Loucy (cell line): ENCODE data around the gene ABCB11.

Experiments used
- H2AFZ ChIP-seq: fragments of 200-600 bp; sonication (generic); 2 replicates; pipeline ENCODE4 v1.6.0; 2016; ENCODE audit warnings: antibody characterized with exemption, mild to moderate bottlenecking, low read length, moderate library complexity
- H3F3A ChIP-seq: fragments of 200-600 bp; 2 replicates; pipeline ENCODE4 v1.6.0; 2016; ENCODE audit warnings: antibody characterized with exemption, low read depth, mild to moderate bottlenecking
- H3K27me3 ChIP-seq: fragments of 200-600 bp; sonication (generic); 2 replicates; pipeline ENCODE4 v1.6.1; 2014; ENCODE audit warnings: low read length, mild to moderate bottlenecking; ENCODE audit not compliant: insufficient read depth, poor library complexity, severe bottlenecking
- H3K36me3 ChIP-seq: fragments of 200-600 bp; sonication (generic); 2 replicates; pipeline ENCODE4 v1.6.1; 2016; ENCODE audit warnings: low read length; ENCODE audit not compliant: insufficient read depth
- H3K4me1 ChIP-seq: fragments of 200-600 bp; sonication (generic); 2 replicates; pipeline ENCODE4 v1.5.1; 2014; ENCODE audit warnings: low read length, mild to moderate bottlenecking; ENCODE audit not compliant: insufficient read depth, poor library complexity, severe bottlenecking
- H3K4me2 ChIP-seq: fragments of 200-600 bp; sonication (generic); 2 replicates; pipeline ENCODE4 v1.6.0; 2014; ENCODE audit warnings: antibody characterized with exemption, low read length, low read depth, mild to moderate bottlenecking; ENCODE audit not compliant: poor library complexity, severe bottlenecking
- H3K4me3 ChIP-seq: fragments of 200-600 bp; sonication (generic); 2 replicates; pipeline ENCODE4 v1.5.1; 2014; ENCODE audit warnings: low read length, mild to moderate bottlenecking, mixed read lengths; ENCODE audit not compliant: poor library complexity, severe bottlenecking
- H3K79me2 ChIP-seq: fragments of 200-600 bp; sonication (generic); 2 replicates; pipeline ENCODE4 v1.6.1; 2014; ENCODE audit warnings: low read length; ENCODE audit not compliant: insufficient read depth
- H3K9ac ChIP-seq: fragments of 200-600 bp; sonication (generic); 2 replicates; pipeline ENCODE4 v1.6.0; 2014; ENCODE audit warnings: mild to moderate bottlenecking, low read depth, low read length, moderate library complexity; ENCODE audit not compliant: poor library complexity, severe bottlenecking
- H3K9me2 ChIP-seq: fragments of 200-600 bp; sonication (generic); replicated peaks from 2 replicates; pipeline ENCODE4 v1.6.1; 2016; ENCODE audit warnings: low read depth, low read length, mixed read lengths
- H3K9me3 ChIP-seq: fragments of 200-600 bp; sonication (generic); 2 replicates; pipeline ENCODE4 v1.6.1; 2014; ENCODE audit warnings: mild to moderate bottlenecking, antibody characterized with exemption, low read length, low read depth; ENCODE audit not compliant: insufficient read depth
- H4K20me1 ChIP-seq: fragments of 200-600 bp; sonication (generic); 2 replicates; pipeline ENCODE4 v1.6.0; 2014; ENCODE audit warnings: antibody characterized with exemption, low read length, mild to moderate bottlenecking; ENCODE audit not compliant: insufficient read depth, poor library complexity, severe bottlenecking
- CTCF ChIP-seq: fragments of 200-600 bp; sonication (generic); conservative IDR thresholded peaks from 2 replicates; pipeline ENCODE4 v1.5.1; 2014; ENCODE audit warnings: mild to moderate bottlenecking, antibody characterized with exemption, low read length
- EZH2phosphoT487 ChIP-seq: fragments of 200-600 bp; IDR thresholded peaks from 2 replicates; pipeline ENCODE4 v1.6.1; 2018; ENCODE audit warnings: antibody characterized with exemption, mild to moderate bottlenecking, moderate library complexity, borderline replicate concordance

Gene ABCB11

GRCh38 chr2:169007941-169008340, 23.2 kb downstream of the ABCB11 start:
- H3K27me3 ChIP-seq, result no peaks in the 10 kb centered on the region
- H3K9me3 ChIP-seq, result no peaks in the 10 kb centered on the region
- no peaks in the 10 kb centered on the region for H3K36me3 ChIP-seq
- H3K9me2 ChIP-seq, result no peaks in the 10 kb centered on the region
- H3K4me2 ChIP-seq, result no peak overlapping the region
- H2AFZ ChIP-seq, result no peak overlapping the region
- peaks cover 17% of the 10 kb centered on the region for H3K4me1 ChIP-seq
- TF ChIP-seq CTCF (no peak), EZH2phosphoT487 (no peak)
- H3K4me3 ChIP-seq, result no peak overlapping the region
- H3F3A ChIP-seq, result no peaks in the 10 kb centered on the region
- no peaks in the 10 kb centered on the region for H3K79me2 ChIP-seq
- no peaks in the 10 kb centered on the region for H4K20me1 ChIP-seq
- no peak overlapping the region for H3K9ac ChIP-seq

GRCh38 chr2:169007356-169007755, 23.8 kb downstream of the ABCB11 start:
- no peak for TF ChIP-seq EZH2phosphoT487
- no peak for TF ChIP-seq CTCF
- H3K9ac ChIP-seq, result no peak overlapping the region
- H3K4me2 ChIP-seq, result no peak overlapping the region

GRCh38 chr2:169006665-169007064, 24.5 kb downstream of the ABCB11 start:
- H3K27me3 ChIP-seq, result no peaks in the 10 kb centered on the region
- H3K4me2 ChIP-seq, result no peak overlapping the region
- no peak overlapping the region for H3K4me3 ChIP-seq
- TF ChIP-seq CTCF, result no peak
- TF ChIP-seq EZH2phosphoT487, result no peak
- no peaks in the 10 kb centered on the region for H3K79me2 ChIP-seq
- peaks cover 17% of the 10 kb centered on the region for H3K4me1 ChIP-seq
- no peak overlapping the region for H3K9ac ChIP-seq
- H3K9me2 ChIP-seq, result no peaks in the 10 kb centered on the region
- H3K9me3 ChIP-seq, result no peaks in the 10 kb centered on the region; the same call in 1 of the 2 replicates
- no peak overlapping the region for H2AFZ ChIP-seq
- no peaks in the 10 kb centered on the region for H3K36me3 ChIP-seq
- no peaks in the 10 kb centered on the region for H3F3A ChIP-seq
- H4K20me1 ChIP-seq, result no peaks in the 10 kb centered on the region

More at GRCh38 chr2:169007356-169007755, 23.8 kb downstream of the ABCB11 start:
- Histone ChIP-seq H3F3A (no peaks in the 10 kb centered on the region), H3K79me2 (no peaks in the 10 kb centered on the region), H3K4me1 (peaks cover 17% of the 10 kb centered on the region), H3K27me3 (no peaks in the 10 kb centered on the region), H3K4me3 (no peak overlapping the region), H3K9me2 (no peaks in the 10 kb centered on the region), H4K20me1 (no peaks in the 10 kb centered on the region), H2AFZ (no peak overlapping the region), H3K36me3 (no peaks in the 10 kb centered on the region), H3K9me3 (no peaks in the 10 kb centered on the region; the same call in 1 of the 2 replicates)
